Ureter (tissue), 1 donor: Measurements from ENCODE around the gene LRRK2. TPM values are rescaled to one million over a fixed set of nuclear protein-coding genes. Genes with fewer than 3 reads are reported as not detected.
"Not testable (repeated sequence)": the region's sequence is repeated elsewhere in the genome, so short reads cannot be mapped to it uniquely, and the experiment has no call there.

ENCODE experiments used
- DNase-seq: peaks from one replicate; pipeline ENCODE4 v3.0.0-alpha.2; 2020; ENCODE audit warnings: low spot score
- total RNA-seq: library from RNA; stranded (reverse); gene quantifications from one replicate; pipeline ENCODE4 v1.2.4, GENCODE V29; 2023
- donor health status: DM: yes; HTN: yes; CAD: no.

Gene LRRK2
- total RNA-seq, 1 donor from 2014 or later: 12.7 TPM

DNA sequence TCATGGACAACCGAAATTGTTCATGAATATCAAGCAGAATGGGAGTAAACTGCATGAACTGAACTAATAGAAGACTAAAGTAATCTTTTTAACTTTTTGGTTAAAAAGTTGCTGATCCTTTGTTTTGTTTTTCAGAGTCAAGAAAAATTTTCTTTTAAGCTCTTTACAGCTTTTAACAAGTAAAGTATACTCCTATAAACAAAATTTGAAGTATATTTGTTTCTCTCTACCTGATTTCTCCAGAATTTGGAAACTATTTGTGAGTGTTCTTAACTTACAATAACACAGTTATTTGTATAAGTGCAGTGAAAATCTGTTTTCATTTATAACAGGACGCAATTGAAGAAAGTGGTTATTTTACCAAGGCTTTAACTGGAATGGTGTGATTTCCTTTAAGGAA lies 12.2 kb upstream of the LRRK2 start:
- DNase-seq: no peak

DNA sequence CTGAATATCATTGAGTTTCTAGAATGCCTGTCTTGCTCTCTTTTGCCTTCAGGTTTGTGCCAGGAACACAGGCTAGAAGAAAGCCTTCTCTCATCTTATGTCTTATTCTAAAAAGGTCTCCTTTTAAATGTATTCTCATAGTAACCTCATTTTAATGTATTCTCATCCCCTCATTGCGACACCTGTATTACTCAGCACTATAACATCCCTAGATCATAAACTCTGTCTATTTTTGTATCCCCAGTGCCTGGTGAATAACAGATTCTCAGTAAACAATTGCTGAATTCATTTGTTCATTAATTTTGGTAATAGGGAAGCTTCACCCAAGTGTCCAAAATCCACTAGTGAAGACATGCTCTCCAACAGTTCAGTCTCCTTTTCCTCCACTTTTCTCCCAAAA lies 8.8 kb upstream of the LRRK2 start:
- DNase-seq: no peak

DNA sequence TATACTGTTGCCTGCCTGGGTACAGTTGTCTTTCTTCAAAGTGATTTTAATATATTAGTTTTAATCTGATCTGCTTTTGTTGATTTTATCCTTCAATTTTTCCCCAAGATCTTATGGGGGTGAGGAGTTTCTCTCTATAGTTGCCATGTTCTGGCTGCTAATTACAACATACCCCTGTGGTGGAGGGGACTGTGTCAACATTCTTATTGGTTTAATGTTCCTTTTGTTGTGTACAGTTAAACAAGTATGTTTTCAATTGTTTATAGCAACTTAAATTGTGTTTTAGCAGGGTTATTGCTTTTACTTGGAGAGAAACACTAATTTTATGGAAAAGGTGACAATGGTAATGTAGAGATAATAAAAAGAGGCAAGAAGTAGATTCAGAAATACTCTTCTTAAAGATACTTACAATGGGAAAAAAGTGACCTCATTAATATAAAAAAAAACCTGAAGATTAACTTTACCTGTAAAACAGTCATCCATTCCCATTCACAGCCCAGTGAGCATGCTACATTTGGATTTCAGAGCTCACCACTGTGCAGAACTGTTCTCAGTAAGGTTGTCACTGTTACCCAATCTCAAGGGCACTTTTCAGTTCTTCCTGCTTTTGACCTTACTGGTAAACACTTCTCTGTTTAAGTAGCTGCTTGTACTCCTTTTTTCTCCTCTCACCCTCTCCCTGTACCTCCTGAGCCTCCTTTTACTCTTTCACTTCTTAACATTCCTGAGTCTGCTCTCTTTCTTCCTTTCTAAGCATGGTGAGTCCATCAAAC lies 8.1 kb upstream of the LRRK2 start:
- no peak for DNase-seq

DNA sequence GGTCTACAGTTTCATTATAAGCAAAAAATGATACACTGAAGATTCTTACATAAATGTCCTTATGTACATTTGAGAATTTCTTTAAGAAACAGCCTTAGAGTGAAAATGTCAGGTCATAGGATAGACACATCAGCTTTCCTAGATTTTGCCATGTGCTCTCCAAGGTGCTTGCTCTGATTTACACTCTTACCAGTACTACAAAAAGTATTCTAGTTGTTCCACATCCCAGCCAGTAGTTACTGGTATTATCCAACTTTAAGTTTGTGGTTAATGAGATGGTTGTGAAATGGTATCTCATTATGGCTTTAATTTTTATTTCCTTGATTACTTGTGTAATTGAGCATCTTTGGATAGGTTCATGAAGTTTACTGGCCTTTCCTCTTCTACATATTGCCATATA lies 5.0 kb upstream of the LRRK2 start:
- DNase-seq: no peak

DNA sequence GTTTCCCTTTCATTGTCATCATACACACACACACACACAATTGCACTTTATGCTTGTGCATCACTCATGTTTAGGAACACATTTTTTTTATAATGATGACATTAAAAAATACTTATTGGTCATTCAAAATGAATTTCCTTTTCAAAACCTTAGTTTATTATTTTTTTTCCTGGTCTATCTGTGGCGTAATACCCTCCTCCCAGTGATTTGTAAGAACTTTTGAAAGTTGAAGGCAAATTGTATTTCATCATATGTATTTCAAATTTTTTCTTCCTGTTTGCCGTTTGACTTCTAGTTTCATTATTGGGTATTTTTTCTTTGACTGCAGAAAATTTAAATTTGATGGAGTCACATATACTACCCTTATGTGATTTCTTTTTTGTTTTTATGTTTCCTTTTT lies 2.5 kb upstream of the LRRK2 start:
- DNase-seq: no peak

DNA sequence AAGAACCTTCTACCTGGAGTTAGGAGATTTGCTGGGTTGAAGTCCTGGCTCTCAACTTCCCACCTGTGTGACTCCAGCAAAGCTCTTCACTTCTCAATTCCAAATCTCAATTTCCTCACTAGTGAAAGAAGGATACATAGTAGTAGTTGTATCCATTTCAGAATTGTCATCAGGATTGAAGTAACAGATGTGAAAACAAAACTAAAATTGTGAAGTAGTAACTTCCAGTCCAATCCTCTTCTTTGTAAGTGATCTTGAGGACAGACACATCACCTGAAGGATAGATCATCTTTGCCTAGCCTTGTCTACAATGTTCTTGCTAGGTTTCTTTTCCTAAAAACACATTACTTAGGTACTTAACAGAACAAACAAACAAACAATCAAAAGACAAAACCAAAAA lies 1.2 kb upstream of the LRRK2 start:
- no peak for DNase-seq

DNA sequence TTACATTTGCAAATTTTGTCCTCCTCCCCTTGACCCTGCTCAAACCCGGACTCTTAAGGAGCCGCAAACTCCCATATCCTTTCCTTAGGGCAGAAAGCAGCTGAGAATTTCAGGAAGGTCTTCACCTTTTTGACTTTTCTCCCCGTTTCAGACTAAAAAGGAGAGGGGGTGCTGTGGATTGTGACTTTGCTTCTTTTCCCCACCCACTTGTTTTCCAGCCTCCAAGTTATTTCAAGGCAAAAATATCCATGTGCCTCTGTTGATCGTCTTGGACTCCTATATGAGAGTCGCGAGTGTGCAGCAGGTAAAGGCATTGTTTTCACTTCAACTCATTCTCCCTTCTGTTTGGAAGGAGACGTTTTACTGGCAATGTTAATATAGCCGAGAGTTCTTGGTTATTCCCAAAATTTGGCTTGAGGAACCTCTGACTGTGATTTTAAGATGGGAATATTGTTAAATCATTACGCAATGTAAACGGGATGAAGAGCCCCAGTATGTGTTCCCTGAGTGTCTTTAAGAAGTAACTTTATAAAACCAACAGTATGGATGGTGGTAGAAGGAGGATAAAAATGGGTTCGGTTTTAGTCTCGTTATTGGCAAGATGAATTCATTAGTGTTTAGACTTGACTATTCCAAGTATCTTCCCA lies 663 bp downstream of the LRRK2 start:
- no peak for DNase-seq

DNA sequence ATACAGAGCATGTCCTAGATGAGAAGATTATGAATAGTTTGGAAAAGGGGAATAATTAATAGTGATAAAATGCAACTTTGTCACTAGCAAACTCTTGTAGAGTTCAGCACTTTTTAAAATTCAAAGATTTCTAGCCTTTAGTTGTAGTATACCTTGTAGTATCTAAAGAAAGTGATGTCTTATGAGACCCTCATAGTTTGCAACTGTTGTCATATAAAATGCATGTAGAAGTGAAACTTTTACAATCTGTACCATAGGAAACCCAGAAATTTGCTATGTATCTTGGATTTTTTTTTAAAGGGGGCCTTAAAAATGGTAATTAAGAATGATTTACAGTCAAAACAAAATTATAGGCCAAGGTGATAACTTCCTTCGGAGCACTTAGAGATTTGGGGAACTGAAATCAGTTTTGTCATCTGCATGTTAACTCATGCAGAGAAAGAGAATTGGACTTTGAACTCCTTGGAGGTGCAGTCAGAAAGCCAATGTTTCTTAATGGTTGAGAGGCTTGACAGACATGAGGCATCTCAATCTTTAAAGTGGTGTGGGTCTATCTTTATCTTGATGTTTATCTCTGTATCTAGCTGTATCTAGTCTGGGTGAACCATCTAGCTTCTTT lies 1.3 kb downstream of the LRRK2 start:
- DNase-seq: no peak

DNA sequence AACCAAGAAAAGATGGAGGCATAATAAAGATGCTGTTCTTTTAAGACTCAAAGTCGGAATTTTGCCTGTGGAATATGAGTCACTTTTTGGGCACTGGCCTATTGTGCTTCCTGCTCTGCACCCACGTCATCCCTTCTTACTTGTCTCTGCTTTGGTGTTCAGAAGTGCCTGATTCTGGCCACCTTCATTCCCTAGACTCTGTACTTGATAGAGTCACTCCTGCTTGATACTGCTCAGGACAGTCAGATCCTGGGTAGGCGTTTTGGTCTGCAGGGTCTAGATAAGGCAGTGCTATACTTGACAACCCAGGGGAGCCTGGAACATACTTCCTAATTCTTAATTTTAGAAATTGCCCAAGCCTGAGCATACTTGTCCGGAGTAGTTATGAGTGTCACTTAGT lies 1.9 kb downstream of the LRRK2 start:
- DNase-seq: peak; percentile 51

DNA sequence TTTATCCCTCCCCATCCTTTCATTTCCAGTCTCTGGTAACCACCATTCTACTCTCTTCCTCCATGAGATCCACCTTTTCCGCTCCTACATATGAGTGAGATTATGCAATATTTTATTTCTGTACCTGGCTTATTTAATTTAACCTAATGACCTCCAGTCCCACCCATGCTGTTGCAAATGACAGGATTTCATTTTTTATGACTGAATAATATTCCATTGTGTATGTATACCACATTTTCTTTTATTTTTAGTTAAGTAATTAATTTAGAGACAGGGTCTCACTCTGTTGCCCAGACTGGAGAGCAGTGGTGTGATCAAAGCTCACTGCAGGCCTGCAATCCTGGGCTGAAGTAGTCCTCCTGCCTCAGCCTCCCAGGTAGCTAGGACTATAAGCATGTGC lies 2.6 kb downstream of the LRRK2 start:
- no peak for DNase-seq

DNA sequence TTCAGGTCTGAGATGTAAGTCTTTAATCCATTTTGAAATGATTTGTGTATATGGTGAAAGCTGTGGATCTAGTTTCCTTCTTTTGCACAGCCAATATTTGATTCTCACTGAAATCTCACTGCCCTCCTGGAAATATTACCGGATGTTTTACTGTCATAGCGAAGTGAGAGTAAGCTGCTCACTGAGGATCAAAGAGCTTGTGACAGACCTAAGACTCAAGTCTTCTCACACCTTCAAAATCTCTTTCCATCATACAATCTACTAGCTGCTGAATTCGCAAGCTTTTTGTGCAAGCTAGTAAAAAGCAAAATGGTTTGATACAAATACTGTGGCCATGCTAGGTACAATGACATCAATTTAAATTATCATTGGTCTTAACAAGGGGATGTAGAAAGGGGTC lies 3.9 kb downstream of the LRRK2 start:
- DNase-seq: no peak

DNA sequence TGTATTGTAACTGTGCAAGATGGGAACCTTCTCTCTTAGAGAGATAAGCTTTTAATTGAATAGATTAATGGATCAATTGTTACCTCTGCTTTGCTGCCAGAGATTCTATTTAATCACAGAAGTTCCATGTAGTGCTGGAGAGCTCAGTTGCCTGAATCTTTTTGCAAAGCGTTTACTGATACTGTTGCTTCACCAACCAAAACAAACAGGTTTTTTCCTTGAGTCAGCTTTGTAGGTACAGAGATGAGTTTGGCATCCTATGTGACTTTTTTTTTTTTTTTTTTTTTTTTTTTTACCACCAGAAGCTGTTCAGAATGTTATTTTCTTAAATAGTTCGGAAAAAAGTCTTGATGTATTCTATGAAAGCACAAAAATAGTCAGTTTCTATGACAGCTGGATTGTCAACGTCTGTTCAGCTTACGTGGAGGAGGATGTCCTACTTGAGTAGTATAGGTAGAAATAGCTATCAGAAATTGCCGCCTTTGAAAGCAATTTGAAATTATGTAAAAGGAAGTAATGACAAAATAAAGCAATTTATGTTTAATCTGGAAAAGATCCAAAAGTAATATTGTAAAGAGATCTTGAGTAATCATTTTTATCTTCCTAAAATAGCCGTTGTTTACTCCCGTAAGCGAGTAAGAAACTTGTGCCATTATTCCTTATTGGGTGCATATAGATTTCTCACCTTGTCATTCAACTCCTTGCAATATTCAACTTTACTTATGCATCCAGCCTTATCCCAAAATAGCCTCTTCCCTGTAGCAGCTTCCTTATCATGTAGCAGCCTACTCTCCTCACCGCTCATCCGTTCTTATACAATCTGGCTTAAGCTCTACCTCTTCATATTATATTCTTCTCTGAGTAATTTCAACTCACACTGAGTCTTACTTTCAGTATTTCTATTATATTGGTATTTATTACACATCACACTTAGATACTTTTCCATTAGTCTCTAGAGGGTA lies 5.2 kb downstream of the LRRK2 start:
- no peak for DNase-seq

DNA sequence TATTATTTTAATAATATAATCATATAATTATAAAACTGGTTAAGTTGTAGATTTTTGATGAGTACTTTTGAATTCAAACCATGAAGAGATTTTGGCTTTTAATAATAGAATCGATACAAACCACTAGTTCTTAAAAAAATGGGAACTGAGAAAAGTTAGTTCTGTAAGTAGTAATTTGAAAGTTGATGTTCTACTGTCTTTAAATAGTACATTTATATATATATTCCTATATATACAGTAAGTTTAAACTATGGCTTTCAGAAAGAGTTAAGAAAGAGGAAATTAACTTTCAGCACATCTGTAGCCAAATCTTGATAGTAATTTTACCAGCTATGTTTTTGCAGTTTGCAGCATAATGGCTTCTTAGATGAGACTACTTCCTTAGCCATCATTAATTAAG lies 7.8 kb downstream of the LRRK2 start:
- DNase-seq: no peak

DNA sequence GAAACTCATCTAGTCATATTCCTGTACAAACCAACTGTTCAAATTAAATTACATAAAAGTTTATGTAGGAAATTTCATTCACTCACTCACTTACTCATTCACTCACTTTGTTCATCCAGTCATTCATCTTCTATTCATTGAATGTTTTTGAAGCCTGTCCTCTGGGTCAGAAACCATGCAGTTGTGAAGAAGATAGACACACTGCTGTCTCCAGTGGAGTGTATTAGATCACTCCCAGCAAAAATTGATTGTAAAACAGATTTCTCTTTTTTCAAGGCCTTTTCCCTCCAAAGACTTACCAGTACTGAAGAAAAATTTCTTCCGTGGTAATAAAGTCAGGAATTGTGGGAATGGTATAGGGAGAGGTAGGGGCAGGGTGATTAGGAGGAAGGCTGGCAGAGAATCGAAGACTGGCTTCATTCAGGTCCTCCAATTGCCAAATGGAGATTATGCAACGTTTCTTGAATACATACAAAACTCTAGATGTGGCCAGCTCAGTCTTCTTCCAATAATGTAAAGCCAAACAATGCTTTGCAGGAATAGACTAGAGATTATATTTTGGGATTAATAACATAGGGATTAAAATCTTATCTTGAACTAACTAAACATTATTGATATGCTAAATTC lies 9.1 kb downstream of the LRRK2 start:
- DNase-seq: no peak

DNA sequence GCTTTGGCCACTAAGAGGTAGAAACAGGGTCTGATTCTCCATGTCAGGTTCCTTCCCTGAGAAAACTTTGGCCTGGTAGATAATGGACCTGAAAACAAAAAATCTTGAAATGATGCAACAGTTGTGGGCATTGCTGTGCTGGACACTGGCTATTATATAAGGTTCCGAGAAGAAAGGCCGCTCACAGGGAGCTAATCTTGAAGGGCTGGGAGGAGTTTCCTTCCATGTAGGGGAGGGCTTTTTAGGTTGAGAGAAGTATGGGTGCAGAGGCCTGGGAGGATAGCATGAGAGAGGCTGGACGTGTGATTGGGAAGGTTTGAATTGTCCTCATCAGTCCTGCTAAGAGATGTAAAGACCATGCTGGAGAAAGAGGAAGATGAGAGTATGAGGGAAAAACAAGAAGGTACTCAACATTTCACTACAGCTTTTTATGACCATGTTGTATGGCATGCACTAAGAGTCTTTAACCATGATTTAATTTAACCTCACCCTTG lies 11.6 kb downstream of the LRRK2 start:
- DNase-seq: no peak

DNA sequence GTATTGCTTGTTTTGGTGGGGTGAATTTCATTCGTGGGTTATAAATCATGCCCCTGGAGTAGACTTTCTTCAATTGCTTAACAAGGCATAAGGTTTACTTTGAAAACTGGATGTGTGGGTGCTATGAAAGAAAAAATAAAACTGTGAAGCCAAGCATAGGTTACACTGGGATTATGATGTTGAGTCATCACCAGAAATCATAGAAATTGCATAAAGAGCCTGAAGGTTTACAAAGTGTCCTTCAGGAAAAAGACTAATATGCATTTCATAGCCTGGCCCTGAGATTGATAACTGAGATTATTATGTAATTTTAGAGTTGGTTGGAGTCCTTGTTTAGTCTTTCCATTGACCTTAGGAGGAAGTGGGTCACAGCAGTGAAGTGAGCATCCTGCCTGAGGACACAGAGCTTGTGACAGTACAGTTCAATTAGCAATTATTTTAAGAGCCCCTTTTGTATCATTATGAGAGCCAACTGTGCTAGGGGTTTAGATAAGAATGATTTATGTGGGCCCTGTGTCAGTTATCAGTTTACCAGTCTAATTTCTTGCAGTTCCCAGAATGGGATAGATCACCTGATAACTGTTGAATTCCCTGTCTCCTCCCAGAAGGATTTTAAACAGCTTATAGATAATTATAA lies 13.6 kb downstream of the LRRK2 start:
- DNase-seq: no peak

DNA sequence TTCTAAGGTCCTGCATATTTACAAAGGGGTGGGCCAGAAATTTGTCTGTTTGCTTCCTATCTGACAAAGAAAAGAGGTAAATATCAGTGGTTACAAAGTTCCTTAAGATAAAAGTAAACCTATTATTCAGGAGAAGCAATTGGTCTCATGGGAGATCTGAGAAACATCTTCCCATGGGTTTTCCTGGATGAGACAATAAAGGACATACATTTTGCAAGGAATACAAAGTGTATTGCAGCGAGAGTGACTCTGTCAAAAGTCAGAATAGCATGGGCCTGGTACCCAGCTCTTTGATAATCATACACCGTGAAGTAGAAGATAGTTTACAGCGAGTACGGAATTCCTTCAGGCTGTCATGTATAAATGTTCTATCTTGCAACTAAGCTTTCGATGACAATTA lies 14.2 kb downstream of the LRRK2 start:
- DNase-seq: no peak

DNA sequence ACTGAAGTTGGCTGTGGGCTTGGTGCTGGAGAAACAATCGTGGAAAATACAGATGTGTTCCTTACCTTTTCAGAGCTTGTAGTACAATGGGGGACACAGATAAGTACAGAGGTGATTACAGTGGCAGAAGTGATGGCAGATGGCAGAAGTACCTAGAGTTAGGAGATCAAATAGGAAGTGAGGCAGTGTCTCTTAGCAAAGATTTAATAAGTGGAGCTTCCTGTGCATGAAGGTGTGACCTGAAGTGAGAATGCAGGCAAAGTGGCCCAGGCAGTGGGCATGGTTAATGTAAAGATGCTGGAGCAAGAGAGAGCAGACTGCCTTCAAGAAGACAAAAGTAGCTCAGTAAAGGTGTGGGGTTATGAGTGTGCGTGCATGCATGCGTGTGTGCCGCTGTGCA lies 16.0 kb downstream of the LRRK2 start:
- no peak for DNase-seq

DNA sequence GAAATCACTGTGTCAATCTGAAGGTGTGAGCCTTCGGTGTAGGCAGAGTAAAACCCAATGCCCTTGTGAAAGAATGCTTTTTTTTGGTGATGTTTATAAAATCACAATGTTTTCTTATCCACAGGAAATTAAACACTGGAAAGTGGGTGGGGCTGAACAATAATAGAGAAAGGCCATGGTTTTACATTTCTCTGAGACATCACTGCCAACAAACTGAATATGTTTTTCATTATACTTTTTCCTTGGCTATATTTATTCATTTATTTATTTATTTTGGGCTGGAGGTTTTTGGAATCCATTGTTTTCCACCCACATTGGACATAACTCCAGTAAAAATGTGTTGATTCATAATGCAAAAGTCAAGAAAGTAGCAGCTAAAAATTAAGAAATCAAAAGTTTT lies 16.9 kb downstream of the LRRK2 start:
- DNase-seq: no peak

DNA sequence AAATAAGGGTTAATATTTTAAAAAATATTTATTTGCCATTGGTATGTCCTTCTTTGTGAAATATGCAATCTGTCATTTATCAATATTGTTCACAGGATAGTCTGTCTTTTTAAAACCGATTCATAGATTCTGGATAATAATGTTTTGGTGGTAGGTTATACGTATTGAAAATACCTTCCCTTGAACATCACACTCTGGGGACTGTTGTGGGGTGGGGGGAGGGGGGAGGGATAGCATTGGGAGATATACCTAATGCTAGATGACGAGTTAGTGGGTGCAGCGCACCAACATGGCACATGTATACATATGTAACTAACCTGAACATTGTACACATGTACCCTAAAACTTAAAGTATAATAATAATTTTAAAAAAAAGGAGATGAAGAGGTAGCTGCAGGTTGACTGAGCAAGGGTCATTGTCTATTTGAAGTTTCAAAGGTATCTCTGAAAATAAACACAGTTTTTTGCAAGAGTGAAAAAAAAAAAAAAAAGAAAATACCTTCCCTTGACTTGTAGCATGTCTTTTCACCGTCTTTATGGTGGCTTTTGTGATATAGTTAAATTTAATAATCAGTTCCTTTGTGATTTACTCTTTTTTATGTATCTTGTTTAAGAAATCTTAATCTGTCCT lies 19.8 kb downstream of the LRRK2 start:
- DNase-seq: not testable (repeated sequence)
